ENCODE data around the gene SUGCT.

SUGCT gene

DNA sequence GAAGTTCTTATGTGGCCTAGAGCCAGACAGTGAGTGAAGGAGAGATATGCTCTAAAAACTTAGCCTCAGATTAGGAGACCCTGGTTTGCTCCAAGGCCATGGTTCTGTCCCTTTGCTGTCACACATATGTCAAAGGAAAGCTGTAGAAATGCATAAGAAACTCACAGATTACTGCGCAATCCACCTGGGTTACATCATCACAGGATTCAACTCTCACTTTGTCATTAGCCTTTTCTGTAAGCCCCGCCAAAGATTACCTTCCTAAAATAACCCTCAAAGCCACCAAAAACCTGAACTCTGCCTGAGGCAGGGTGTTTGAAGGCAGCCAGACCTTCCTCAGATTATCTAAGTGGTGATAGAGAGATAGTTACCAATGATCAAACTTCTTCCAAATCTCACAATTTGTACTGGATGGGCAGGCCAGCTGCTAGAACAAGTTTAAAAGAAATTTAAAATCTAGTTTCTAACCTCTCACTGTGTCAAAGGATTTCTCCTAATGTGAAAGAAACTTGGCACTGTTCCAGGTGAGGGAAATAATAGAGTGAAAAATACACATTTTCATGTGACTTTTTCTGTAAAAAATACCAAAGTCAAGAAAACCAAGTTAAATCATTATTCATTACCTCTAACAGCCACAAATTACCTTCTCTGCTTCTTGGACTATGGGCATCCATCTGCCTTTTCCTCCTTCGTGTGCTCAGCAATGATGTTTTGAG lies 567.2 kb downstream of the SUGCT start:
- no peak for DNase-seq

DNA sequence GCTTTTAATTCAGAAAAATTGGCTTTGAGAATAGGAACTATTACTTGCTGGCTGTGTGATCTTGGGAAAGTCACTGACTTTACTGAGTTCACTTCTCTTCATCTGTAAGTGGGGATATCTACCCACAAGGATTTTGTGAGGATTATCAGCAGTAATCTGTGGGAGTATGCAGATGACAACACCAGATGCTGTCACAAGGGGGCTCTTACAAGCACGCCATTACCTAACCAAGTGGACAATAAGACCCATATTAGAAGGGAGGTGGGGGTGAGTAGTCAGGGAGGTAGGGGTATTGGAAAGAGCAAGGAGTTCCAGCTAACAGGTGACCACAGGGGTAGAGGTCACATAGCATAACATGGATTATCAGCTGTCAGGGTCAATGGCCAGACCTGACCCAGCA lies 569.4 kb downstream of the SUGCT start:
- DNase-seq, result no peak

DNA sequence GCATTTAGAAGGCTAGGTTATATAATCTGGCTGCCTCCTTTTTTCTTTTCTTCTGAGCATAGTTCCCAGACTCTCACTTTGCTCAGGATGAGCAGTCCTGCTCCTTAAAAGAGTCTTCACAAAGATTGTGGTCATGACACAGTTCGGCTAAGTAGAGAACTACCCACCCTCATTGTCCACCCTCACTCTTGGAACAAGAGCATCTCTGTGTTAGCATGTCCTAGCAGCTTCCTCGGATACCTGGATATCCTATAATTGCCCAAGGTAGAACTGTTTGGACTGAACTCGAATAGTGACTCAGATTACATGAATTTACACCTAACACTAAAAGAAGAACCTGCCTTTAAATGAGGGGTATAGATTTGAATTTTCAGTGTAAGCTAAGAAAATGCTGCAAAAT lies 572.0 kb downstream of the SUGCT start:
- no peak for DNase-seq

DNA sequence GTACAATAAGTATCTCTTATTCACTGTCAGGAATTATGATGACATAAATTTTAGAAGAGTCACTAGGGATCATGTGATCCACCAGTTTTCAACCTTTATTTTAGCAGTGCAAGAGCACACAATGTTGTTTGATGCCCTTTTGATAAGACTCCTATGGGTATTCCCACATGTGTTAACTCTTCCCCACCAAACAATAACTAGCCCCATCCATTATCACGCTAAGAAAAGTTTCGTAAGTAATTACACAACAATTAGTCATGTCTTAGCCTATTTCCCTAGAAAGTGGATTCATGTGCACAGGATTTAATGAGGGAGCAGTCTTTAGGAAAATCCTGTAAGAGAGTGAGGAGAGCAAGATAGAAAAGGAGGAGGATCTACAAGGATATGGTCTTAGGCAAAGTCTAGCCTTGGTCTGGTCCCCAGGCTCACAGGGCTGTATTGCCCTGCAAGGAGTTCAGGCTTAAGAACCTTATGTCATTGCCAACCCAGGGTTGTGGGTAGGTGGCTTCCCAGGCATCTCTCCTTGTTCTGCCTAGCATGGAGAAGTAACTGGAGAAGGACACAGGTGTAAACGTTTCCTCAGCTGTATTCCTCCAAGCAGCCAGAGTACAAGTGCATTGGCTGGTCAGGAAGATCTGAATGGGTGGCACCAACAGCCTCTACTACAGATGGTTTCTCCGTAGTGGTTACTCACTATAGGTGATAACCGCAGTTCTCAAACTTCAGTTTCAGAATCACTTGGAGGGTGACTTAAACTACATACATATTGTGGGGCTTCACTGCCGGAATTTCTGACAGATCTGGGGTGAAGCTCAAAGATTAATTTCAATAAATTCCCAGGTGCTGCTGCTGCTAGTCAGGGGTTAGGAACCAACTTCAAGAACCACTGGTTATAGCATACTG lies 574.5 kb downstream of the SUGCT start:
- no peak for DNase-seq

DNA sequence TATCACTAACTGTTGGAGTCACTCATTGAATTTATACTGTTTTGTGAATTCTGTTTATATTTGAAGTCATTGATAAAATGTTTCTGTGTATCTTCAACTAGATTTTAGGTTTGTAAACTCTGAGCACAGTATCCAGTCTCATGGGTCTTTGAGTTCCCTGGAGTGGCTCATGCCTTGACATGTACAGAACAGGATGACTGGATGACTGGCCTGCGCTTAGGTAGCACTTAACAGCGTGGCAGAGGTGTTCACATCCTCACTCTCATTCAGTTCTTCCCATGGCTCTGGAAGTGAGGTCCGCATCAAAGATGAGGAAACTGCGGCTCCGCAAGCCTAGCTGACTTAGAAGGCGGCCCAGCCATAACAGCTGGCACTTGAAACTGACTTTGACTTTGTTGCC lies 576.9 kb downstream of the SUGCT start:
- DNase-seq, result no peak

DNA sequence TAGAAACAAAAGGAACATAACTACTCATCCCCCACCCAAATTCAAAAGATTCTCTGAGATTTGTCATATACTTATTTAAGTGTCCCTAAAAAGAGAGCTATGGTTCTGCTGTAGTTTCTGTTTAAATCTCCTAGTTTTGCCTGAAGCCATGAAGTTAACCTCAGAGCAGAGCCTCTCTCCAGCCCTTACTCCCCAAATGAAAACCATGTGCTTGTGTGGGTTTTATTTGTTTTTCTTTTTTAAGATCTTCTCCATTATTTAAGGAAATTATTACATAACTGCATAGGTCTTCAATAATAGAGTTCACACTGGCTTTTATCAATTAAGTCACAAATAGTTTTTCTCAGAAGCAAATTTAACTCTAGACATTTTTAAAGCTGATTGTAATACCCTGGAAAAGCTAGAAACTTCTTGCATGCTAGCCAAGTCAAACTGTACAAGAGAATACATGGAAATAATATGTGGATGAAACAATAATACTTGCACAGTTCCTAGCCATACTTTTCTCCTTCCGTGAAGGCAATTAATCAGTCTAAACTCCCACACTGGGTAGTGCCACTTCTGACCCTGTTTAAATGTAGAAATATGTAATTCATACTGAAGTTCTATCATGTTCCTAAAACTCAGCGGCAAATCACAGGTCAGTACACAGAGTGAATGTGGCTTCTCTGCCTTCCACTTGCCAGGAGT lies 579.7 kb downstream of the SUGCT start:
- DNase-seq, result no peak

DNA sequence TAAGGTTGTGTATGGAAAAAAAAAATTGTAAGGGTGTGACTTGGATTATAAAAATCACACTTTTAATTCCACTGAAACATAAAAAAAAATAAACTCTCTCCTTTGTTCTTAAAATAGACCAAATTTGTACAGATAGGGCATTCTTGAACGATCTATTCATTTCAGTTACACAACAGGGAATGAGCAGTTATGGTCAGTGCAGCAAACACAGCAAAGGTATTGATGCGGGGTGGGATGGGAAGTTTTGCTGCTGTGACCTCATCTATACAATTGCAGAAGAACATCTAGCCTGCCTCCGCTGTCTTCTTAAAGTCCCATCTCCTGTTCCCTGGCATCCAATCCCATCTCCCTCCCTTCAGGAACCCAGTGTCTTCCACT lies 580.2 kb downstream of the SUGCT start:
- DNase-seq, result no peak

DNA sequence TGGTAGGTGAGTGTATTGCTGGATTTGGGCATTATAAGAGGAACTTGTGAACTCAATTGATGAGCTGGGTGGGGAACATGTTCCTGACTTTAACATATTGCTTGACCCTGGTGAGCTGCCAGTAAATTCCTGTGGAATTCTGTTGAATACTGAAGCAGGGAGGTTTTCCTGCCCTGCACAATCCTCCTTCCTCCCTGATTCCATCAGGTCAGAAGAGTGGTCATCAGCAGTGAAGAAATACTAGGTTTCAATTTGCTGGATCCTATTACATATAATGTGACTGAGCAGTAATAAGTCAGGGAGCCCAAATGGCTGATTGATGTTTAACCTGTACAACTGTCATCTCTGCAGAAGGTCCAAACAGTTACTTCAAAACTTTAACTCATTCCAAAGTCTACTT lies 581.2 kb downstream of the SUGCT start:
- no peak for DNase-seq

DNA sequence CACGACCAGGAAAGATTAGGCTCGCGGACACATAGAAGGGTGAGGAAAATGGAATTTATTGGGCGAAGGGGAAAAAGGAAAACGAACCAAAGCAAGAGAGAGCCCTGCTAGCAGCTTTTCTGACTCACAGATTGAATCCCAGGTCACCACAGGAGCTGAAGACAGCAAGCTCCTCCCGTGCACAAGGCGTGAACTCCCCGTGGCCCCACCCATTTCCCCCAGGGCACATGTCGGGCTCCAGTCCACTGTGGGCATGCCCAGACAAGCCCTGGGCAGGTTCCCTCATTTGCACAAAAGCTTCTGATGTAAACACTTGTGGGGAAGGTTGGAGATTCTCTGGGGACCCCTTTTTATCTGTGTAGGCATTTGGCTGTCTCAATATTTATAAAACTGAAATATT lies 582.4 kb downstream of the SUGCT start:
- DNase-seq, result no peak

DNA sequence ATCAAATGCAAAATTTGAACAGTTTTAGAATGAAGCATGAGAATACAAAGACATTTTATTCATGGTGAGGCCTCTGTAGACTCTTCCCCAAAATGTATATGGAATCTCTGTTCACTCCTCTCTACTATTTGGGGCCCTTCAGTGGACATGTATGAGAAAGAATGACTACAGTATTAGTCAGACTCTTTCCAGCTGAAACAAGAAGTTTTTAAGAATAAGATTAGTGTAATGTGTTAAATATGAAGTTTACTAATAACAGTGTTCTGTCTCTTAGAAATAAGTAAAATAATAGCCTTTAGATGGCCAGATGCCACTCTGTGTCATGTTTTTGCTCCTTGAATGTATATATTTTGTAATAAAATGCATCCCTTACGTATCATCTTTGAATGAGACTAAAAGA lies 585.6 kb downstream of the SUGCT start:
- no peak for DNase-seq

DNA sequence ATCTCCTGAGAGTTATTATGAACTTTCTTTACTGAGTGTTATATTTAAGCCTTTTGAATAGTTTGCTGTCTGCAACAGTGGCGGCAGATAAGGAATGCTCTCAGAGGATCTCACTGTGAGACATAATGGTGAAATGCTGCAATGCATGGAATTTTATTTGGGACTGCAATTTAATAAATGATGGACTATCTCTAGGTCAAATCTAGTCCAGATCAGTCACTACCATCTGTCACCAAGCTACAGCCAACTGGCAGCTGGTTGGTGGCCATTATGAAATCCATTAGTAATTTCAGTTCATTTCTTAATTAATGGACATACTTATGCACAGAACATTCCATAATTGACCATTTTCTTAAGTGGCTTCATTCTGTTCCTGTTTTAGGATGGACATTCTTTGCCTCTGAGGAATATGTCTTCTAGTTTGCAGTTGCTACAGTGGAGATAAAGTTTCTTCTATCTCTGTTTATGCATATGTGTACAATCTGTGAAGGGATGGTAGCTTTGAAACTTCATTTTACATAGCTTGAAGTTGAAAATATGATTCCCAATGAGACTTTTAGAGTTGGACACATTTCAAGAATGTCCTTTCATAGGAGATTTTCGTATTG lies 586.6 kb downstream of the SUGCT start:
- no peak for DNase-seq

DNA sequence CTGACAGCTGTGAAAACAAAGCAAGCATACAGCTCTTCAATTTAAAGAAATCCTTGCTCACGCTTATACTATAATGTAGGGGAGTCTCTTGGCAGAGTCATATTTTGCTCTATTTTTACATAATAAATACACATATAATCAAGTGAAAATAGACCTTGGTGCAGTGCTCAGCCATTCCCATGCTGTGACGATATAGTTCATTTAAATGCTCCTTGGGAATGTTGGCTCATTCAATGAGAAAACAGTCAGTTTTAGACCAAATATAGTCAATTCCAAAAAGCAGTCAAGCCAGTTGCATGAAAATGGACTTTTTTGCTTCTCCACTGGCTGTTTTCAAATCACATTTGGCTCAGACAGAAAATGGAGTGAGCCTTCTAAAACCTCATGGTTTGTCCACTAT lies 587.4 kb downstream of the SUGCT start:
- DNase-seq, result no peak

DNA sequence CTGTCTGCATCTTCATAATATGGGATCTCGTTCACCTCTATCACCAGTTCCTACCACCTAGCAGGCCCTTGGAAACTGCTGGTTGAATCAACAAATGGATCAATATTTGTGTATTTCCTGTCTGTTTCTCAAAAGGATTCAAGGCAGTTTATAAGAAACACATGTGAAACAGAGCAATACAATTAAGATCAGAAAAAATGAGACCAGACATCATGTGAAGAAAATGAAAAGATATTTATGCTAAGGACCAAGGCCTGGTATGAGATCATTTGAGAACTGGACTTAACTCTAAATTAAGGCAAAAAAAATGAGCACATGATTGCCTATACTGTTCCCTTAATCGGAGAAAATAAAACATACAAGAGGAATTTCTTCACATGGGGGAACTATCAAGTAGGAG lies 589.0 kb downstream of the SUGCT start:
- no peak for DNase-seq

DNA sequence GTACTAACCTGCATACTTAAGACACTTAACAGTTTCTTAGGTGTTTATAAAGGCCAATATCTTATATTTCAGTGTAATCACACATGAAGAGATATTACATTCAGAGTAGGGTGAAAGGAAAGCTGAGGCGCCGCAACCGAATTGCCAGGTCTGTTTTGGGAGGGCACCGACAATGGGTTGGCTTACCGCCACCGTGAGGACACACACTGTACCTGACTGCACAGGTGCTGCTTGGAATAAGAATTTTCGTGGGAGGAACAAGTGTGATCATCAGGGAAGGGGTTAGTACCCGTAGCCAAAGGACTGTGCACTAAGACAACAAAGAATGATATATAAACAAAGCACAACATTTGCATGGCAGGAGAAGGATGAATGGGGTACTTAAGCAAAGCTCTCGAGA lies 591.8 kb downstream of the SUGCT start:
- no peak for DNase-seq

DNA sequence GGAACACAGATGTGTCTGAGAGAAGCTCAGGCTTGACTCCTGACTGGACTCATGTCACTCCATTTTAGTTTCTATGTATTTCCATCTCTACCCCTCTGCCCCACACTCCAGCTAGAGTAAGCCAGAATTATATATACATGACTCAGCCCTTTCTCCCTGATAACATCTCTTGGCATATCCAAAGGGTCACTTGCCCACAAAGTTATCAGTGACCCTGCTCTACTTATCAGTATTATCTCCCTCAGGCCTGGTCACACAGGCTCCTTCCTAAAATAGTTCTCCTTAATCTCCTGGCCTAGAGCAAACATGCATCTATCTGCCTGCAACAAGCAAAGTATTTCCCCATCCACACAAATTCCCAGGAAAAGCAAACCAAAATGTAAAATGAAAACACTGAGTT lies 598.3 kb downstream of the SUGCT start:
- no peak for DNase-seq

DNA sequence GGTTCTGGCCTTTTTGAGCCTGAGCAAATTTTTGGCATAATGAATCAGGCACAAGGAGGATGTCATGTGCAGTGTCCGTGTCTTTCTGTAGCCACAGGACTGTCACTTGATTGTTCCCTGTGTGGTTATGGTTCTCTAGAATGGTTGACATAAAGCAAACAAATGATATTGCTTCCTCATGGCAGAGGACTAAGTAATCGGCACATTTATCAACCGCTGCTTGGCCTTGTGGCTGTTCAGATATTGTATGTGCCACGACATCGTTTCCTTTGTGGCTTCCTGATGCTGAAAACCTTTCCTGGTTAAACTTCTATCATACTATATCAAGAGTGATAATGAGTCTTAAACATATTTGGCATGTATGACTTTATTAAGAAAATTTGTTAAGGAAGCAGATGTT lies 598.8 kb downstream of the SUGCT start:
- DNase-seq, result no peak

DNA sequence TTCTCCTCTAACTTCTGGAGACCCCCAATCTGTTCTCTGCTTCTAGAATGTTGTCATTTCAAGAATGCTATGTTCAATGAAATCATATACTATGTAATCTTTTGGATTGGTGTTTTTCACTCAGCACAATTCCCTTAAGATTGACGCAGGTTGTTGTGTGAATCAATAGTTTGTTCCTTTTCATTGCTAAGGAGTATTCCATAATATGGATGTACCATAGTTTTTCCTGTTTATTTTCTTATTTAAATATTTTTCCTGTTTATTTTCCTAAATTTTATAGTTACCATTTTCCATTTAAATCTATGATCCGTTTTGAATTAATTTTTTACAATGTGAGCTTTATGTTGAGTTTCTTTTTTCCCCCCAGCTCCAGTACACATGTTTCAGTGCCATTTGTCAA lies 604.5 kb downstream of the SUGCT start:
- DNase-seq, result no peak

DNA sequence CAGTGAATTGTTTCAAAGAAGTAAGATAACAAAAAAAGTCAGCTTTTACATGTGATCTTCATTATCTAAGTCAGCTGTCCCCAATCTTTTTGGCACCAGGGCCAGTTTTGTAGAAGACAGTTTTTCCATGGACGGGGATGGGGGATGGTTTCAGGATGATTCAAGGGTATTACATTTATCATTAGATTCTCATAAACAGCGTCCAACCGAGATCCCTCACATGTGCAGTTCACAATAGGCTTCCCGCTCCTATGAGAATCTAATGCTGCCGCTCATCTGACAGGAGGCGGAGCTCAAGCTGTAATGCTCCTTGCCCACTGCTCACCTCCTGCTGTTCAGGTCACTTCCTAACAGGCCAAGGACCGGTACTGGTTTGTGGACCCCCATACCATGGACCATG lies 607.5 kb downstream of the SUGCT start:
- DNase-seq, result no peak

DNA sequence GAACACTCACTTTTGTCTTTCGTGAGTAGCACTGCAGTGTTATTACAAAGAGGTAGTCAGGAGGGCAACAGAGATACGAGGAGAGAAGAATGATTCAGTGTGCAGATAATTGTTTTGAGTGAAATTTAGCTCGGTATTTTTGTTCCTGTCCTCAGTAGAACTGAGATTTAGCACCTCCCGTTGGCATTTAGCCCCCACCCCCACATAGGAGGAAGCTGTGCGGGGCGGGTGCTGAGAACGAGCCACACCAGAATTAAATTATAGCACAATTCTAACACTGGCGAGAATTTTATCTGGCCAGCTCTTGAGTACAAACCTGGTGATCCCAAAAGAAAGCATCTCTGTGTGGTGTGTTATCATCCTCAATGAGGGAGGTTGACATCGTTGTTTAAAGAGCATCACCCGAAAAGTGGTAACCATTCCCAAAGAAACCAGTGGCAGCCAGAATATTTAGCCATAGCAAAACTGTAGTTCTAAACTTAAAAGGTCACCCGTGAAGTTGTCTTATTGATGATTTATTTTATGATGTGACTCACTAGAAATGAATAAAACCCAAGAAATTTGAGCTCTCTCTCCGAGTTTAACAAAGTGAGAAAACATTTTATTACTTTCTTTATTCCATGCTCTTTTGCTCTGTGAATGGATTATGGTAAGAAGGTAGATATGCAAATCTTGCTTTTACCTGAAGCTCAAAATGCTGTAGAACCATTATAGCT lies 612.2 kb downstream of the SUGCT start:
- DNase-seq, result no peak

DNA sequence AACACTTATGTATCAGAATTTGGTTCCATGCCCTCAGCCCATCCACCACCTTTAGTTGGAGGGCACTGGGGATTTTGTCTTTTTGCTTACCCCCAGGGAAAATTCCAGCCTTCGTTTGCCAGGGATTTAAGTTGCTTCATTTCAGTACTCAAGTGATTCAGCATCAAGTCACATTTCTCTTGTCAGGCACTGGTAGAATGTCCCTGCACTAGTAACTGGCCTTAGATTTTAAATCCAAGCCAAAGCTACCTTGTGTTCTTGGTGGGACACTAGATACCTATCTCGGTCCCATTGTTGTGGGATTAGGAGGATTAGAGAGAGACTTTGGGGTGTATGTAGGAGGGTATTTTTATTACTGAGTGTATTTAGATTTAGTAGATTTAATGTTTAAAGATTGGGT lies 613.1 kb downstream of the SUGCT start:
- no peak for DNase-seq

DNA sequence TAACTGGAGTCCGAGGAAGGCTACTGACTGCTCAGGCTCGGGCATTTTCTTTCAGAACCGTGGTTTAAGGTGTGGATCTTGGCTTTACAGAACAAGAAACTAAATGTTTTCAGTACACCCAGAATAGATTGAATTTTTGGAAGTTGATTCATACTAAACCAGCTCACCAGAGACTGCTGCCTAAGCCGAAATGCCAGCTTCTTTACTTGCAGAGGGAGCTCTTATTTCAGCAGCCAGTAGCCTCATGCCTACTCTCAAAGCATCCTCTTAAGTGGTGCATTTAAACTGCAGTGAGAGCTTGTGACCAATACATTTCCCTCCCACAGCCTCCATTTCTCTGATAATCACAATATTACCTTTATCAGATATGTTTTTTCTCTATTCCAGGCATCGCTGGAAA lies 615.1 kb downstream of the SUGCT start:
- DNase-seq, result no peak

DNA sequence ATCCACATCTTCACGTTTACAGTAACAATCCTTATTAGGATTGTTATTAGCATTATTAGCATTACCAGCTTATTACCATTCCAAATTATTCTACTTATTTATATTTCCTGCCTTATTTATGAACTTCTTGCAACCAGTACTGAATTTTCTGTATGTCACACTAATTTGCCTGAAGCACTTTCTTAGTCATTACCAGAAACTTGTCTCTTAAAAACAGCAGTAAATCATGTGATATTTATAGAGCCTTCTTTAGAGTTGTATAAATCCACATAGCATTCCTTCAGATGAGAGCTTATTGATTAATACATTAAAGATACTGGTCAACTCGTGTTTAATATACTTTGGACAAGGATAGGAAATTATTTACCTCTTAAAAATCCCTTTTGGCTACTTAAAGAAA lies 618.6 kb downstream of the SUGCT start:
- DNase-seq, result no peak

DNA sequence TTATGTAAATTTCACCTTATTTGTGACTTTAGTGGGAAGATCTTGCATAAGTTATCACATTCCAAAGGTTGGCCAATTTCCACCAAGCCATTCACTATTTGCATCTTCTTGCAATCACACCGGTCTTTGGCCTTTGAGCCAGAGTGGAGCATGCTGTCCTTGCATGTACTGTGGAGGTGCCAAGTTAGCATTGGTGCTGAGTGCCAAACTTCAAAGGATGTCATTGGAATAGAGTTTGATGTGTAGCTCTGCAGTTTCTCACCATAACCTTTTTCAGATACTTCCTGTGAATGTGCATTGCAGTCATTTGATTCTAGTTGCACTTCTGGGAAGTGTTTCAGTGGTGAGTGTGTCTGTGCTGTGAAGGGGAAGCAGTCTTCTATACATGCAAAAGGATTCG lies 620.6 kb downstream of the SUGCT start:
- DNase-seq, result no peak

Data from activated CD8-positive, alpha-beta memory T cell treated with anti-CD3 and anti-CD28 coated beads, Interleukin-2, amount 50 U/mL, for 48 hours (primary cell).